ENCODE data around the gene TRIM65. TPM values are rescaled to one million over a fixed set of nuclear protein-coding genes. Genes with fewer than 3 reads are reported as not detected.
"Not testable (repeated sequence)": the region's sequence is repeated elsewhere in the genome, so short reads cannot be mapped to it uniquely, and the experiment has no call there.

TRIM65 gene
- total RNA-seq, 1 experiment from 2014 or later = 29.2 TPM

- DNase-seq (ENCODE audit: low spot score) = no peak
Measured at GRCh38 chr17:75897160-75898019, 639 bp upstream of the TRIM65 start.

- peak; percentile 25 for DNase-seq (ENCODE audit: low spot score)
Measured at GRCh38 chr17:75895370-75896155, 1.2 kb downstream of the TRIM65 start.

- DNase-seq (ENCODE audit: low spot score) = no peak
Measured at GRCh38 chr17:75894049-75894733, 2.6 kb downstream of the TRIM65 start.

- no peak for DNase-seq (ENCODE audit: low spot score)
Measured at GRCh38 chr17:75893305-75894048, 3.3 kb downstream of the TRIM65 start.

GRCh38 chr17:75892556-75893224 is 4.1 kb downstream of the TRIM65 start:
- DNase-seq (ENCODE audit: low spot score) = no peak

GRCh38 chr17:75891605-75892555 is 4.9 kb downstream of the TRIM65 start:
- no peak for DNase-seq (ENCODE audit: low spot score)

- DNase-seq (ENCODE audit: low spot score) = no peak
Measured at GRCh38 chr17:75891022-75891604, 5.6 kb downstream of the TRIM65 start.

GRCh38 chr17:75889454-75889853 is 7.3 kb downstream of the TRIM65 start:
- no peak for DNase-seq (ENCODE audit: low spot score)

GRCh38 chr17:75888484-75888883 is 8.3 kb downstream of the TRIM65 start:
- no peak for DNase-seq (ENCODE audit: low spot score)

GRCh38 chr17:75885860-75886259 is 10.9 kb downstream of the TRIM65 start:
- DNase-seq (ENCODE audit: low spot score) = not testable (repeated sequence)

GRCh38 chr17:75885431-75885830 is 11.3 kb downstream of the TRIM65 start:
- DNase-seq (ENCODE audit: low spot score) = no peak

- no peak for DNase-seq (ENCODE audit: low spot score)
Measured at GRCh38 chr17:75881678-75882454, 14.9 kb downstream of the TRIM65 start.

GRCh38 chr17:75880266-75880665 is 16.5 kb downstream of the TRIM65 start:
- DNase-seq (ENCODE audit: low spot score) = no peak

- peak; percentile 60 for DNase-seq (ENCODE audit: low spot score)
Measured at GRCh38 chr17:75878174-75878998, 18.4 kb downstream of the TRIM65 start, which contains the start of gene TRIM47. Gene TRIM47 (minus strand): TSS chr17:75878581. CDS start chr17:75878548, 33 bp downstream.

- DNase-seq (ENCODE audit: low spot score) = peak; percentile 82
Measured at GRCh38 chr17:75877752-75878173, 19.0 kb downstream of the TRIM65 start.

GRCh38 chr17:75876938-75877751 is 19.6 kb downstream of the TRIM65 start:
- peak; percentile 61 for DNase-seq (ENCODE audit: low spot score)

All from HT-29 (cell line).